Tibial nerve (tissue), 4 donors: ENCODE measurements around the gene PTGR3.

Source experiments
- CTCF ChIP-seq, 5 experiments: fragments of 200-600 bp in 3 of 5; fragments of 450-650 bp in 2 of 5; sonication (generic) in 3 of 5; IDR thresholded peaks; one replicate each; pipeline ENCODE4 v1.5.1; 2016 to 2019; ENCODE audit warnings: antibody characterized with exemption in 5 of 5, mild to moderate bottlenecking in 3 of 5, moderate library complexity in 2 of 5
- EP300 ChIP-seq, 2 donors: sonication (generic); formaldehyde crosslinking; IDR thresholded peaks; one replicate each; pipeline ENCODE4 v1.6.1; 2017; ENCODE audit warnings: antibody characterized with exemption in 2 of 2, mild to moderate bottlenecking in 1 of 2
- POLR2A ChIP-seq, 2 donors: fragments of 450-650 bp; IDR thresholded peaks; one replicate each; pipeline ENCODE4 v1.6.1; 2017; ENCODE audit warnings: antibody characterized with exemption in 2 of 2, mild to moderate bottlenecking in 2 of 2, moderate library complexity in 2 of 2

GRCh38 chr18:75202696-75203365 is 6.1 kb downstream of the PTGR3 start:
- TF ChIP-seq CTCF (IDR thresholded peaks at IDR 0.05) (no peak), EP300 (IDR thresholded peaks at IDR 0.05) (no peak), POLR2A (IDR thresholded peaks at IDR 0.05) (no peak)
